MM.1S (cell line): Measurements from ENCODE around the gene NPNT.

Experiments
- DNase-seq: peaks from one replicate; pipeline ENCODE4 v3.0.0-alpha.2; 2015
- H2AFZ ChIP-seq: fragments of 300-600 bp; sonication (generic); 2 replicates; pipeline ENCODE4 v1.6.0; 2016; ENCODE audit warnings: antibody characterized with exemption, low read length
- H3F3A ChIP-seq: fragments of 300-600 bp; sonication (generic); 2 replicates; pipeline ENCODE4 v1.6.1; 2016; ENCODE audit warnings: mild to moderate bottlenecking, antibody characterized with exemption, low read length, moderate library complexity, mixed read lengths; ENCODE audit not compliant: insufficient read depth
- H3K27ac ChIP-seq: fragments of 300-600 bp; sonication (generic); 2 replicates; pipeline ENCODE4 v1.5.1; 2016; ENCODE audit warnings: mild to moderate bottlenecking, low read length
- H3K27me3 ChIP-seq: fragments of 300-600 bp; sonication (generic); replicated peaks from 2 replicates; pipeline ENCODE4 v1.6.0; 2016; ENCODE audit warnings: low read length; ENCODE audit not compliant: insufficient read depth
- H3K36me3 ChIP-seq: fragments of 300-600 bp; sonication (generic); replicated peaks from 2 replicates; pipeline ENCODE4 v1.6.1; 2016; ENCODE audit warnings: mild to moderate bottlenecking, low read length, mixed read lengths; ENCODE audit not compliant: insufficient read depth
- H3K4me1 ChIP-seq: fragments of 300-600 bp; sonication (generic); 2 replicates; pipeline ENCODE4 v1.6.1; 2016; ENCODE audit warnings: low read length, mixed read lengths
- H3K4me2 ChIP-seq: fragments of 300-600 bp; sonication (generic); 2 replicates; pipeline ENCODE4 v1.6.0; 2016; ENCODE audit warnings: low read depth, low read length
- H3K4me3 ChIP-seq: fragments of 300-600 bp; sonication (generic); 2 replicates; pipeline ENCODE4 v1.5.1; 2016; ENCODE audit warnings: low read length, mixed read lengths
- H3K79me2 ChIP-seq: fragments of 300-600 bp; sonication (generic); 2 replicates; pipeline ENCODE4 v1.6.1; 2016; ENCODE audit warnings: mixed run types, low read length, mixed read lengths
- H3K9ac ChIP-seq: fragments of 300-600 bp; sonication (generic); 2 replicates; pipeline ENCODE4 v1.6.1; 2016; ENCODE audit warnings: low read length, mixed read lengths
- H3K9me2 ChIP-seq: fragments of 300-600 bp; sonication (generic); replicated peaks from 2 replicates; pipeline ENCODE4 v1.6.1; 2016; ENCODE audit warnings: mild to moderate bottlenecking, low read length, mixed read lengths; ENCODE audit not compliant: insufficient read depth
- H3K9me3 ChIP-seq: fragments of 300-600 bp; sonication (generic); replicated peaks from 2 replicates; pipeline ENCODE4 v1.6.1; 2016; ENCODE audit warnings: mild to moderate bottlenecking, low read length, mixed read lengths; ENCODE audit not compliant: insufficient read depth
- H4K20me1 ChIP-seq: fragments of 300-600 bp; sonication (generic); 2 replicates; pipeline ENCODE4 v1.6.1; 2016; ENCODE audit warnings: mild to moderate bottlenecking, low read length, moderate library complexity, mixed read lengths; ENCODE audit not compliant: insufficient read depth
- EZH2 ChIP-seq: fragments of 300-600 bp; sonication (generic); optimal IDR thresholded peaks from 2 replicates; pipeline ENCODE3; 2017; ENCODE audit warnings: low read depth, mild to moderate bottlenecking, antibody characterized with exemption, low read length, mixed read lengths
- EZH2phosphoT487 ChIP-seq: fragments of 300-600 bp; sonication (generic); IDR thresholded peaks from 2 replicates; pipeline ENCODE4 v1.6.1; 2018; ENCODE audit warnings: antibody characterized with exemption, low read length
- TF ChIP-seq, protein P1 (sequence below): fragments of 300-600 bp; sonication (generic); IDR thresholded peaks from 2 replicates; pipeline ENCODE4 v1.5.1; 2016; ENCODE audit warnings: antibody characterized with exemption, low read length, mixed read lengths

NPNT gene

GRCh38 chr4:106002994-106003393 lies 107.7 kb downstream of the NPNT start:
- no peaks in the 10 kb centered on the region for H3K9me2 ChIP-seq
- H4K20me1 ChIP-seq = no peaks in the 10 kb centered on the region
- H3K79me2 ChIP-seq = no peaks in the 10 kb centered on the region
- H3K27ac ChIP-seq = no peak overlapping the region
- H2AFZ ChIP-seq = no peak overlapping the region
- no peaks in the 10 kb centered on the region for H3K27me3 ChIP-seq
- no peak overlapping the region for H3K9ac ChIP-seq
- no peak for TF ChIP-seq EZH2
- TF ChIP-seq EZH2phosphoT487 = no peak
- TF ChIP-seq, protein P1, sequence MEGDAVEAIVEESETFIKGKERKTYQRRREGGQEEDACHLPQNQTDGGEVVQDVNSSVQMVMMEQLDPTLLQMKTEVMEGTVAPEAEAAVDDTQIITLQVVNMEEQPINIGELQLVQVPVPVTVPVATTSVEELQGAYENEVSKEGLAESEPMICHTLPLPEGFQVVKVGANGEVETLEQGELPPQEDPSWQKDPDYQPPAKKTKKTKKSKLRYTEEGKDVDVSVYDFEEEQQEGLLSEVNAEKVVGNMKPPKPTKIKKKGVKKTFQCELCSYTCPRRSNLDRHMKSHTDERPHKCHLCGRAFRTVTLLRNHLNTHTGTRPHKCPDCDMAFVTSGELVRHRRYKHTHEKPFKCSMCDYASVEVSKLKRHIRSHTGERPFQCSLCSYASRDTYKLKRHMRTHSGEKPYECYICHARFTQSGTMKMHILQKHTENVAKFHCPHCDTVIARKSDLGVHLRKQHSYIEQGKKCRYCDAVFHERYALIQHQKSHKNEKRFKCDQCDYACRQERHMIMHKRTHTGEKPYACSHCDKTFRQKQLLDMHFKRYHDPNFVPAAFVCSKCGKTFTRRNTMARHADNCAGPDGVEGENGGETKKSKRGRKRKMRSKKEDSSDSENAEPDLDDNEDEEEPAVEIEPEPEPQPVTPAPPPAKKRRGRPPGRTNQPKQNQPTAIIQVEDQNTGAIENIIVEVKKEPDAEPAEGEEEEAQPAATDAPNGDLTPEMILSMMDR = no peak
- DNase-seq = no peak
- H3K4me1 ChIP-seq = no peaks in the 10 kb centered on the region
- no peak overlapping the region for H3K4me3 ChIP-seq
- H3K36me3 ChIP-seq = no peaks in the 10 kb centered on the region
- no peaks in the 10 kb centered on the region for H3F3A ChIP-seq
- H3K4me2 ChIP-seq = no peak overlapping the region
- no peaks in the 10 kb centered on the region for H3K9me3 ChIP-seq

GRCh38 chr4:106010761-106011160 lies 115.5 kb downstream of the NPNT start:
- Histone ChIP-seq H3K36me3 (0 out of 2 replicates have a peak, but pooled peaks cover 3% of the 10 kb centered on the region), H3F3A (peaks cover 18% of the 10 kb centered on the region), H3K4me1 (peaks cover 16% of the 10 kb centered on the region), H3K79me2 (no peaks in the 10 kb centered on the region), H3K9me2 (no peaks in the 10 kb centered on the region), H3K9ac (peak overlapping the region; percentile 22; the same call in 1 of the 2 replicates), H4K20me1 (no peaks in the 10 kb centered on the region), H3K4me3 (peak overlapping the region; percentile 21; the same call in 1 of the 2 replicates), H2AFZ (no peak overlapping the region), H3K4me2 (peak overlapping the region; percentile 64; the same call in 1 of the 2 replicates), H3K27ac (peak overlapping the region; percentile 82; the same call in 1 of the 2 replicates), H3K27me3 (no peaks in the 10 kb centered on the region), H3K9me3 (no peaks in the 10 kb centered on the region)
- peak; percentile 89 for DNase-seq
- TF ChIP-seq, protein P1 = no peak
- TF ChIP-seq EZH2 = no peak
- no peak for TF ChIP-seq EZH2phosphoT487

- peak overlapping the region; percentile 82; the same call in 1 of the 2 replicates for H3K27ac ChIP-seq
- TF ChIP-seq, protein P1 = no peak
- TF ChIP-seq EZH2 (no peak), EZH2phosphoT487 (no peak)
- H3K4me3 ChIP-seq = no peak overlapping the region
- H3K36me3 ChIP-seq = 0 out of 2 replicates have a peak, but pooled peaks cover 3% of the 10 kb centered on the region
- H3K9ac ChIP-seq = no peak overlapping the region
- H3K79me2 ChIP-seq = no peaks in the 10 kb centered on the region
- H4K20me1 ChIP-seq = no peaks in the 10 kb centered on the region
- H3K9me2 ChIP-seq = no peaks in the 10 kb centered on the region
- H3F3A ChIP-seq = peaks cover 18% of the 10 kb centered on the region
- H3K27me3 ChIP-seq = no peaks in the 10 kb centered on the region
- H3K4me1 ChIP-seq = peaks cover 16% of the 10 kb centered on the region
- H3K4me2 ChIP-seq = no peak overlapping the region
- no peak overlapping the region for H2AFZ ChIP-seq
- no peaks in the 10 kb centered on the region for H3K9me3 ChIP-seq
- no peak for DNase-seq
Observed at GRCh38 chr4:106011387-106011786, 116.1 kb downstream of the NPNT start.
